Measurements from ENCODE around the gene OR10H4. TPM values are rescaled to one million over a fixed set of nuclear protein-coding genes. Genes with fewer than 3 reads are reported as not detected.
"Not testable (repeated sequence)": the region's sequence is repeated elsewhere in the genome, so short reads cannot be mapped to it uniquely, and the experiment has no call there.

The OR10H4 gene
- total RNA-seq, 4 donors from 2014 or later: not detected

DNA sequence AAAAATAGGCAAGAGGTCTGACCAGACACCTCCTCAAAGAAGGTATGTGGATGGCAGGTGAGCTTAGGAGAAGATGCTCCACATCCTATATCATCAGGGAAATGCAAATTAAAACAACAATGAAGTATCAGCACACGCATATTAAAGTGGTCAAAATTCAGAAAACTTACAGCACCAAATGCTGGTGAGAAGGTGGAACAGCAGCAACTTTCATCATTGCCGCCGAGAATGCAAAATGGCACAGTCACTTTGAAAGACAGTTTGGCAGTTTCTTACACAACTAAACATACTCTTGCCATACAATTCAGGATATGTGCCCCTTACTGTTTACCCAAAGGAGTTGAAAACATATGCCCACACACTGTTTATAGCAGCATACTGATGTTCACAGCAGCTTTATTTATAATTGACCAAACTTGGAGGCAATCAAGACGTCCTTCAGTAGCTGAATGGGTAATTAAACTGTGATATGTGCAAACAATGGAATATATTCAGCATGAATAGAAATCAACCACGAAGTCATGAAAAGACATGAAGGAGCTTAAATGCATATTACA lies 22.5 kb downstream of the OR10H4 start:
- no peak for DNase-seq
- TF ChIP-seq, protein P1, sequence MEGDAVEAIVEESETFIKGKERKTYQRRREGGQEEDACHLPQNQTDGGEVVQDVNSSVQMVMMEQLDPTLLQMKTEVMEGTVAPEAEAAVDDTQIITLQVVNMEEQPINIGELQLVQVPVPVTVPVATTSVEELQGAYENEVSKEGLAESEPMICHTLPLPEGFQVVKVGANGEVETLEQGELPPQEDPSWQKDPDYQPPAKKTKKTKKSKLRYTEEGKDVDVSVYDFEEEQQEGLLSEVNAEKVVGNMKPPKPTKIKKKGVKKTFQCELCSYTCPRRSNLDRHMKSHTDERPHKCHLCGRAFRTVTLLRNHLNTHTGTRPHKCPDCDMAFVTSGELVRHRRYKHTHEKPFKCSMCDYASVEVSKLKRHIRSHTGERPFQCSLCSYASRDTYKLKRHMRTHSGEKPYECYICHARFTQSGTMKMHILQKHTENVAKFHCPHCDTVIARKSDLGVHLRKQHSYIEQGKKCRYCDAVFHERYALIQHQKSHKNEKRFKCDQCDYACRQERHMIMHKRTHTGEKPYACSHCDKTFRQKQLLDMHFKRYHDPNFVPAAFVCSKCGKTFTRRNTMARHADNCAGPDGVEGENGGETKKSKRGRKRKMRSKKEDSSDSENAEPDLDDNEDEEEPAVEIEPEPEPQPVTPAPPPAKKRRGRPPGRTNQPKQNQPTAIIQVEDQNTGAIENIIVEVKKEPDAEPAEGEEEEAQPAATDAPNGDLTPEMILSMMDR (IDR thresholded peaks at IDR 0.05): no peak
- no peak for TF ChIP-seq POLR2A (IDR thresholded peaks at IDR 0.05)
- no peak overlapping the region for H3K4me3 ChIP-seq (replicated peaks in 1 of 3)
- H3K27me3 ChIP-seq: no peaks in the 10 kb centered on the region
- 55 to 61% methylated on average over 5 of the region's 5 CpGs for WGBS, 2 donors
- no peaks in the 10 kb centered on the region for H3K4me1 ChIP-seq
- intact Hi-C loops (cut with DNase I): no loop called here
- H3K9me3 ChIP-seq: no peaks in the 10 kb centered on the region
- no peaks in the 10 kb centered on the region for H3K36me3 ChIP-seq
- H3K27ac ChIP-seq: no peak overlapping the region

- H3K4me1 ChIP-seq; H3K9me3 ChIP-seq; DNase-seq; H3K36me3 ChIP-seq; H3K4me3 ChIP-seq (replicated peaks in 1 of 3); intact Hi-C loops (cut with DNase I); H3K27ac ChIP-seq; H3K27me3 ChIP-seq: not testable (repeated sequence)
Measured at GRCh38 chr19:15972043-15972442, 23.2 kb downstream of the OR10H4 start.

- intact Hi-C loops (cut with DNase I): no loop called here
- no peak for DNase-seq
- H3K36me3 ChIP-seq: no peaks in the 10 kb centered on the region
- no peak for TF ChIP-seq POLR2A (IDR thresholded peaks at IDR 0.05)
- TF ChIP-seq, protein P1 (IDR thresholded peaks at IDR 0.05): no peak
- 51 to 63% methylated on average over 5 of the region's 5 CpGs for WGBS, 2 donors
- no peaks in the 10 kb centered on the region for H3K27me3 ChIP-seq
- H3K4me1 ChIP-seq: no peaks in the 10 kb centered on the region
- H3K9me3 ChIP-seq: no peaks in the 10 kb centered on the region
- H3K27ac ChIP-seq: no peak overlapping the region
- no peak overlapping the region for H3K4me3 ChIP-seq (replicated peaks in 1 of 3)
Measured at GRCh38 chr19:15974856-15975255, 26.0 kb downstream of the OR10H4 start.

GRCh38 chr19:15976836-15977689 lies 28.3 kb downstream of the OR10H4 start:
- Histone ChIP-seq H3K27me3 (no peaks in the 10 kb centered on the region), H3K4me3 (replicated peaks in 1 of 3) (no peak overlapping the region), H3K4me1 (no peaks in the 10 kb centered on the region), H3K27ac (no peak overlapping the region), H3K9me3 (no peaks in the 10 kb centered on the region), H3K36me3 (no peaks in the 10 kb centered on the region)
- 50 to 66% methylated on average over 10 of the region's 10 CpGs for WGBS, 2 donors
- no peak for TF ChIP-seq POLR2A (IDR thresholded peaks at IDR 0.05)
- TF ChIP-seq, protein P1 (IDR thresholded peaks at IDR 0.05): no peak
- intact Hi-C loops (cut with DNase I): no loop called here
- DNase-seq: no peak

- DNase-seq: no peak
- Histone ChIP-seq H3K36me3 (no peaks in the 10 kb centered on the region), H3K4me1 (no peaks in the 10 kb centered on the region), H3K4me3 (replicated peaks in 1 of 3) (no peak overlapping the region), H3K9me3 (no peaks in the 10 kb centered on the region), H3K27me3 (no peaks in the 10 kb centered on the region), H3K27ac (no peak overlapping the region)
- intact Hi-C loops (cut with DNase I): no loop called here
- 65 to 70% methylated on average over 7 of the region's 7 CpGs for WGBS, 2 donors
- TF ChIP-seq, protein P1 (IDR thresholded peaks at IDR 0.05): no peak
- TF ChIP-seq POLR2A (IDR thresholded peaks at IDR 0.05): no peak
Measured at GRCh38 chr19:15977690-15978089, 28.9 kb downstream of the OR10H4 start.
